HEK293 (cell line): ENCODE measurements around the gene SCAF11.

Source experiments
- EGR2 ChIP-seq: fragments of 450-650 bp; formaldehyde crosslinking; IDR thresholded peaks from 2 replicates; pipeline ENCODE4 v1.5.1; 2016; ENCODE audit warnings: low read depth, missing biosample characterization, missing genetic modification characterization
- IKZF3 ChIP-seq: fragments of 450-650 bp; IDR thresholded peaks from 2 replicates; pipeline ENCODE4 v1.5.0; 2018; ENCODE audit warnings: missing biosample characterization, mild to moderate bottlenecking, missing genetic modification characterization, moderate library complexity
- KLF1 ChIP-seq: fragments of 450-650 bp; formaldehyde crosslinking; IDR thresholded peaks from 2 replicates; pipeline ENCODE4 v1.5.1; 2016; ENCODE audit warnings: missing biosample characterization, missing genetic modification characterization
- KLF9 ChIP-seq: fragments of 450-650 bp; formaldehyde crosslinking; IDR thresholded peaks from 2 replicates; pipeline ENCODE4 v1.5.1; 2016; ENCODE audit warnings: missing biosample characterization, missing genetic modification characterization, low read depth
- MEIS1 ChIP-seq: sonication (generic); formaldehyde crosslinking; IDR thresholded peaks from 2 replicates; pipeline ENCODE4 v1.8.1; 2022; ENCODE audit warnings: missing genetic modification reagents, mild to moderate bottlenecking, borderline replicate concordance
- SALL2 ChIP-seq: fragments of 450-650 bp; formaldehyde crosslinking; IDR thresholded peaks from 2 replicates; pipeline ENCODE4 v1.5.0; 2017; ENCODE audit warnings: missing biosample characterization, mild to moderate bottlenecking, missing genetic modification characterization, borderline replicate concordance
- SCRT1 ChIP-seq: fragments of 450-650 bp; formaldehyde crosslinking; IDR thresholded peaks from 2 replicates; pipeline ENCODE4 v1.5.1; 2016; ENCODE audit warnings: missing biosample characterization, missing genetic modification characterization, borderline replicate concordance
- SETDB1 ChIP-seq: IDR thresholded peaks from one replicate; pipeline ENCODE4 v1.6.1; 2017; ENCODE audit warnings: mild to moderate bottlenecking, low read length, moderate library complexity, mixed read lengths; ENCODE audit not compliant: insufficient read length
- SP3 ChIP-seq: fragments of 450-650 bp; formaldehyde crosslinking; IDR thresholded peaks from 2 replicates; pipeline ENCODE4 v1.5.1; 2016; ENCODE audit warnings: missing biosample characterization, missing genetic modification characterization
- TCF7L2 ChIP-seq: IDR thresholded peaks from 2 replicates; pipeline ENCODE4 v1.6.1; 2011; ENCODE audit warnings: low read depth, mild to moderate bottlenecking, inconsistent platforms, low read length, moderate library complexity, borderline replicate concordance
- ZNF10 ChIP-seq: fragments of 450-650 bp; formaldehyde crosslinking; IDR thresholded peaks from 2 replicates; pipeline ENCODE4 v1.5.1; 2017; ENCODE audit warnings: missing biosample characterization, missing genetic modification characterization
- ZNF146 ChIP-seq: fragments of 450-650 bp; formaldehyde crosslinking; IDR thresholded peaks from 2 replicates; pipeline ENCODE4 v1.5.1; 2016; ENCODE audit warnings: missing biosample characterization, missing genetic modification characterization
- ZNF214 ChIP-seq: fragments of 450-650 bp; formaldehyde crosslinking; IDR thresholded peaks from 2 replicates; pipeline ENCODE4 v1.5.1; 2017; ENCODE audit warnings: missing biosample characterization, mild to moderate bottlenecking, missing genetic modification characterization, borderline replicate concordance
- ZNF292 ChIP-seq: fragments of 450-650 bp; formaldehyde crosslinking; IDR thresholded peaks from 2 replicates; pipeline ENCODE4 v1.5.1; 2016; ENCODE audit warnings: low read depth, missing biosample characterization, missing genetic modification characterization, borderline replicate concordance
- ZNF335 ChIP-seq: fragments of 450-650 bp; formaldehyde crosslinking; conservative IDR thresholded peaks from 2 replicates; pipeline ENCODE4 v1.5.1; 2016; ENCODE audit warnings: missing biosample characterization, missing genetic modification characterization
- ZNF423 ChIP-seq: fragments of 450-650 bp; formaldehyde crosslinking; IDR thresholded peaks from 2 replicates; pipeline ENCODE4 v1.5.1; 2016; ENCODE audit warnings: missing biosample characterization, missing genetic modification characterization
- ZNF48 ChIP-seq: fragments of 450-650 bp; formaldehyde crosslinking; IDR thresholded peaks from 2 replicates; pipeline ENCODE4 v1.5.1; 2016; ENCODE audit warnings: missing biosample characterization, missing genetic modification characterization
- ZNF548 ChIP-seq: fragments of 450-650 bp; formaldehyde crosslinking; IDR thresholded peaks from 2 replicates; pipeline ENCODE4 v1.5.1; 2016; ENCODE audit warnings: missing biosample characterization, missing genetic modification characterization
- ZNF654 ChIP-seq: fragments of 450-650 bp; formaldehyde crosslinking; IDR thresholded peaks from 2 replicates; pipeline ENCODE4 v1.5.1; 2016; ENCODE audit warnings: low read depth, missing biosample characterization, missing genetic modification characterization
- ZNF670 ChIP-seq: fragments of 450-650 bp; formaldehyde crosslinking; IDR thresholded peaks from 2 replicates; pipeline ENCODE4 v1.5.1; 2016; ENCODE audit warnings: missing biosample characterization, missing genetic modification characterization, low read depth
- ZNF707 ChIP-seq: fragments of 450-650 bp; formaldehyde crosslinking; IDR thresholded peaks from 2 replicates; pipeline ENCODE4 v1.5.1; 2016; ENCODE audit warnings: missing biosample characterization, missing genetic modification characterization
- ZNF837 ChIP-seq: fragments of 450-650 bp; formaldehyde crosslinking; IDR thresholded peaks from 2 replicates; pipeline ENCODE4 v1.5.1; 2016; ENCODE audit warnings: missing biosample characterization, missing genetic modification characterization
- TF ChIP-seq, protein P1 (sequence below): fragments of 450-650 bp; formaldehyde crosslinking; IDR thresholded peaks from 2 replicates; pipeline ENCODE4 v1.5.1; 2016; ENCODE audit warnings: missing biosample characterization, missing genetic modification characterization
- TF ChIP-seq, protein P2 (sequence below): fragments of 450-650 bp; formaldehyde crosslinking; IDR thresholded peaks from 2 replicates; pipeline ENCODE4 v1.5.1; 2016; ENCODE audit warnings: missing biosample characterization, missing genetic modification characterization
- TF ChIP-seq, protein P3 (sequence below): fragments of 450-650 bp; formaldehyde crosslinking; IDR thresholded peaks from 2 replicates; pipeline ENCODE4 v1.5.1; 2016; ENCODE audit warnings: missing biosample characterization, missing genetic modification characterization
- TF ChIP-seq, protein P4 (sequence below): fragments of 450-650 bp; formaldehyde crosslinking; IDR thresholded peaks from 2 replicates; pipeline ENCODE4; 2016; ENCODE audit warnings: missing biosample characterization, missing genetic modification characterization
- TF ChIP-seq, protein P5 (sequence below): fragments of 450-650 bp; formaldehyde crosslinking; IDR thresholded peaks from 2 replicates; pipeline ENCODE4 v1.5.1; 2016; ENCODE audit warnings: missing biosample characterization, missing genetic modification characterization
- TF ChIP-seq, protein P6 (sequence below): fragments of 450-650 bp; formaldehyde crosslinking; IDR thresholded peaks from 2 replicates; pipeline ENCODE4 v1.5.1; 2016; ENCODE audit warnings: missing biosample characterization, missing genetic modification characterization
- TF ChIP-seq, protein P7 (sequence below): fragments of 450-650 bp; formaldehyde crosslinking; IDR thresholded peaks from 2 replicates; pipeline ENCODE4 v1.5.1; 2016; ENCODE audit warnings: missing biosample characterization, missing genetic modification characterization

The SCAF11 gene

DNA sequence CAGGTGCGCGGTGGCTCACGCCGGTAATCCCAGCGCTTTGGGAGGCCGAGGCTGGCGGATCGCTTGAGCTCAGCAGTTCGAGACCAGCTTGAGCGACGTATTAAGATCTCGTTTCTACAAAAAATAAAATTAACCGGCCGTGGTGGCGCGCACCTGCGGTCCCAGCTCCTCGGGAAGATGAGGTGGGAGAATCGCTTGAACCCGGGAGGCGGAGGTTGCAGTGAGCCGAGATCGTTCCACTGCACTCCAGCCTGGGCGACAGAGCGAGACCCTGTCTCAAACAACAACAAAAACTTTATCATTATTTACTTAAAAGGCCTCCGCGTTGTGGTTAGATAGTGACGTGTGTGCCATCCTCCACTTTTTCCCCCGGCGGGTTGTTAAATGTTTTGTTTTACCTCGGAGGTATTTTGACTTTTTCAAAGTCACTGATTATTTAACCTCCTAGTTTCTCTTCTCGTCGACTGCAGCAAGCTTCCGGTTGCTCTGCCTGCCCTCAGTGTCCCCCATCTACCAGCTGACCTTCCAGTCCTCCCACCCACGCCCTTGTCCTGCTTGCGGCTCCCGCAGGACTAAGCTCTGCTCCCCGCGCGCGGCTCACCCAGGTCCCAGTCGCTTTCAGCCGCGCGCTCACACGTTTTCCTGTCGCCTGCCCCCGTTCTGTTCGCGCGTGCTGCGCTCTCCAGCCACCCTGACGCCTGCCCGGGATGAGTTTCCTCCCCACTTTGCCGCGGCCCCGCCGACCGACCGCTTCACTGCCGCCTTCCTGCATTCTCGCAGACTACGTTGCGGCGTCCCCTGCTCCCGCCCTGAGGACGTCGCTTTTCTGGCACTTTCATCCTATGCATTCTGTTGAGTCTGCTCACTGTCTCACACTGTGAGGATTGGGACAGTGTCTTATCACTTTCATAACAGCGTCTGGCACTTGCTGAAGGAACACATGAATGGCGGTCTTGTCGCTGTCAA lies 1.2 kb upstream of the SCAF11 start (continued):
- TF ChIP-seq, protein P1, sequence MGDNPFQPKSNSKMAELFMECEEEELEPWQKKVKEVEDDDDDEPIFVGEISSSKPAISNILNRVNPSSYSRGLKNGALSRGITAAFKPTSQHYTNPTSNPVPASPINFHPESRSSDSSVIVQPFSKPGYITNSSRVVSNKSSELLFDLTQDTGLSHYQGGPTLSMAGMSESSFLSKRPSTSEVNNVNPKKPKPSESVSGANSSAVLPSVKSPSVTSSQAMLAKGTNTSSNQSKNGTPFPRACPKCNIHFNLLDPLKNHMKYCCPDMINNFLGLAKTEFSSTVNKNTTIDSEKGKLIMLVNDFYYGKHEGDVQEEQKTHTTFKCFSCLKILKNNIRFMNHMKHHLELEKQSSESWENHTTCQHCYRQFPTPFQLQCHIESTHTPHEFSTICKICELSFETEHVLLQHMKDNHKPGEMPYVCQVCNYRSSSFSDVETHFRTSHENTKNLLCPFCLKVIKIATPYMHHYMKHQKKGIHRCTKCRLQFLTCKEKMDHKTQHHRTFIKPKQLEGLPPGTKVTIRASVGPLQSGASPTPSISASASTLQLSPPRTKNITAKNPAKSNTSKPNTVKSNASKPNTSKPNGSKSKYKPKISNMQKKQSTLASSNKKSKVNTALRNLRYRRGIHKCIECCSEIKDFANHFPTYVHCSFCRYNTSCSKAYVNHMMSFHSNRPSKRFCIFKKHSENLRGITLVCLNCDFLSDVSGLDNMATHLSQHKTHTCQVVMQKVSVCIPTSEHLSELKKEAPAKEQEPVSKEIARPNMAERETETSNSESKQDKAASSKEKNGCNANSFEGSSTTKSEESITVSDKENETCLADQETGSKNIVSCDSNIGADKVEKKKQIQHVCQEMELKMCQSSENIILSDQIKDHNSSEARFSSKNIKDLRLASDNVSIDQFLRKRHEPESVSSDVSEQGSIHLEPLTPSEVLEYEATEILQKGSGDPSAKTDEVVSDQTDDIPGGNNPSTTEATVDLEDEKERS (tag by site-specific recombination): peak; percentile 8; the same call in 1 of the 2 replicates
- TF ChIP-seq EGR2 (tag by site-specific recombination) (peak; percentile 81), ZNF146 (tag by site-specific recombination) (peak; percentile 43; the same call in 1 of the 2 replicates), ZNF48 (tag by site-specific recombination) (no peak), ZNF10 (tag by site-specific recombination) (no peak; the same call in none of the 2 replicates), ZNF670 (no peak), ZNF707 (tag by site-specific recombination) (no peak), ZNF292 (tag by site-specific recombination) (no peak), TCF7L2 (no peak), SETDB1 (no peak), ZNF654 (tag by site-specific recombination) (no peak), KLF9 (tag by site-specific recombination) (peak; percentile 67), KLF1 (peak; percentile 79), ZNF214 (no peak), SP3 (tag by site-specific recombination) (peak; percentile 59; the same call in 1 of the 2 replicates), MEIS1 (CRISPR knock-in tag) (no peak), ZNF423 (tag by site-specific recombination) (0 out of 2 replicates have a peak, but pooled peaks have one; percentile 63), IKZF3 (peak; percentile 64), ZNF548 (tag by site-specific recombination) (no peak), ZNF837 (tag by site-specific recombination) (peak; percentile 91), ZNF335 (tag by site-specific recombination) (peak; percentile 99), SALL2 (no peak), SCRT1 (tag by site-specific recombination) (0 out of 2 replicates have a peak, but pooled peaks have one; percentile 4)
- TF ChIP-seq, protein P2, sequence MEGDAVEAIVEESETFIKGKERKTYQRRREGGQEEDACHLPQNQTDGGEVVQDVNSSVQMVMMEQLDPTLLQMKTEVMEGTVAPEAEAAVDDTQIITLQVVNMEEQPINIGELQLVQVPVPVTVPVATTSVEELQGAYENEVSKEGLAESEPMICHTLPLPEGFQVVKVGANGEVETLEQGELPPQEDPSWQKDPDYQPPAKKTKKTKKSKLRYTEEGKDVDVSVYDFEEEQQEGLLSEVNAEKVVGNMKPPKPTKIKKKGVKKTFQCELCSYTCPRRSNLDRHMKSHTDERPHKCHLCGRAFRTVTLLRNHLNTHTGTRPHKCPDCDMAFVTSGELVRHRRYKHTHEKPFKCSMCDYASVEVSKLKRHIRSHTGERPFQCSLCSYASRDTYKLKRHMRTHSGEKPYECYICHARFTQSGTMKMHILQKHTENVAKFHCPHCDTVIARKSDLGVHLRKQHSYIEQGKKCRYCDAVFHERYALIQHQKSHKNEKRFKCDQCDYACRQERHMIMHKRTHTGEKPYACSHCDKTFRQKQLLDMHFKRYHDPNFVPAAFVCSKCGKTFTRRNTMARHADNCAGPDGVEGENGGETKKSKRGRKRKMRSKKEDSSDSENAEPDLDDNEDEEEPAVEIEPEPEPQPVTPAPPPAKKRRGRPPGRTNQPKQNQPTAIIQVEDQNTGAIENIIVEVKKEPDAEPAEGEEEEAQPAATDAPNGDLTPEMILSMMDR (tag by site-specific recombination): peak; percentile 57
- TF ChIP-seq, protein P3, sequence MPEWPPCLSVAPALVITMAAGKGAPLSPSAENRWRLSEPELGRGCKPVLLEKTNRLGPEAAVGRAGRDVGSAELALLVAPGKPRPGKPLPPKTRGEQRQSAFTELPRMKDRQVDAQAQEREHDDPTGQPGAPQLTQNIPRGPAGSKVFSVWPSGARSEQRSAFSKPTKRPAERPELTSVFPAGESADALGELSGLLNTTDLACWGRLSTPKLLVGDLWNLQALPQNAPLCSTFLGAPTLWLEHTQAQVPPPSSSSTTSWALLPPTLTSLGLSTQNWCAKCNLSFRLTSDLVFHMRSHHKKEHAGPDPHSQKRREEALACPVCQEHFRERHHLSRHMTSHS (tag by site-specific recombination): no peak
- TF ChIP-seq, protein P4, sequence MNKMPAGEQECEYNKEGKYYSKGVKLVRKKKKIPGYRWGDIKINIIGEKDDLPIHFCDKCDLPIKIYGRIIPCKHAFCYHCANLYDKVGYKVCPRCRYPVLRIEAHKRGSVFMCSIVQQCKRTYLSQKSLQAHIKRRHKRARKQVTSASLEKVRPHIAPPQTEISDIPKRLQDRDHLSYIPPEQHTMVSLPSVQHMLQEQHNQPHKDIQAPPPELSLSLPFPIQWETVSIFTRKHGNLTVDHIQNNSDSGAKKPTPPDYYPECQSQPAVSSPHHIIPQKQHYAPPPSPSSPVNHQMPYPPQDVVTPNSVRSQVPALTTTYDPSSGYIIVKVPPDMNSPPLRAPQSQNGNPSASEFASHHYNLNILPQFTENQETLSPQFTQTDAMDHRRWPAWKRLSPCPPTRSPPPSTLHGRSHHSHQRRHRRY: no peak
- TF ChIP-seq, protein P5, sequence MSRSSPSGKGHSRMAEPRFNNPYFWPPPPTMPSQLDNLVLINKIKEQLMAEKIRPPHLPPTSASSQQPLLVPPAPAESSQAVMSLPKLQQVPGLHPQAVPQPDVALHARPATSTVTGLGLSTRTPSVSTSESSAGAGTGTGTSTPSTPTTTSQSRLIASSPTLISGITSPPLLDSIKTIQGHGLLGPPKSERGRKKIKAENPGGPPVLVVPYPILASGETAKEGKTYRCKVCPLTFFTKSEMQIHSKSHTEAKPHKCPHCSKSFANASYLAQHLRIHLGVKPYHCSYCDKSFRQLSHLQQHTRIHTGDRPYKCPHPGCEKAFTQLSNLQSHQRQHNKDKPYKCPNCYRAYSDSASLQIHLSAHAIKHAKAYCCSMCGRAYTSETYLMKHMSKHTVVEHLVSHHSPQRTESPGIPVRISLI (tag by site-specific recombination): no peak; the same call in 1 of the 2 replicates
- TF ChIP-seq, protein P6, sequence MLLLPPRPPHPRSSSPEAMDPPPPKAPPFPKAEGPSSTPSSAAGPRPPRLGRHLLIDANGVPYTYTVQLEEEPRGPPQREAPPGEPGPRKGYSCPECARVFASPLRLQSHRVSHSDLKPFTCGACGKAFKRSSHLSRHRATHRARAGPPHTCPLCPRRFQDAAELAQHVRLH: peak; percentile 63
- TF ChIP-seq, protein P7, sequence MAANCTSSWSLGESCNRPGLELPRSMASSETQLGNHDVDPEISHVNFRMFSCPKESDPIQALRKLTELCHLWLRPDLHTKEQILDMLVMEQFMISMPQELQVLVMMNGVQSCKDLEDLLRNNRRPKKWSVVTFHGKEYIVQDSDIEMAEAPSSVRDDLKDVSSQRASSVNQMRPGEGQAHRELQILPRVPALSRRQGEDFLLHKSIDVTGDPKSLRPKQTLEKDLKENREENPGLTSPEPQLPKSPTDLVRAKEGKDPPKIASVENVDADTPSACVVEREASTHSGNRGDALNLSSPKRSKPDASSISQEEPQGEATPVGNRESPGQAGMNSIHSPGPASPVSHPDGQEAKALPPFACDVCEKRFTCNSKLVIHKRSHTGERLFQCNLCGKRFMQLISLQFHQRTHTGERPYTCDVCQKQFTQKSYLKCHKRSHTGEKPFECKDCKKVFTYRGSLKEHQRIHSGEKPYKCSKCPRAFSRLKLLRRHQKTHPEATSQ (tag by site-specific recombination): peak; percentile 91; the same call in 1 of the 2 replicates
